ENCODE measurements around the gene YBX1.
"Not testable (repeated sequence)": the region's sequence is repeated elsewhere in the genome, so short reads cannot be mapped to it uniquely, and the experiment has no call there.

The YBX1 gene

GRCh38 chr1:42748461-42749410, 66.5 kb downstream of the YBX1 start:
- DNase-seq = no peak

- DNase-seq = no peak
Observed at GRCh38 chr1:42750041-42750440, 67.8 kb downstream of the YBX1 start.

- not testable (repeated sequence) for DNase-seq
Observed at GRCh38 chr1:42751511-42752070, 69.4 kb downstream of the YBX1 start.

- DNase-seq = no peak
Observed at GRCh38 chr1:42752284-42752683, 70.1 kb downstream of the YBX1 start.

GRCh38 chr1:42753070-42753469, 70.9 kb downstream of the YBX1 start:
- no peak for DNase-seq

Data from right kidney (tissue), 1 donor.